GM19025 (cell line): ENCODE results near the gene RAI14.
"Not testable (repeated sequence)": the region's sequence is repeated elsewhere in the genome, so short reads cannot be mapped to it uniquely, and the experiment has no call there.

Experiments used
- ATAC-seq: cut with Tn5 transposase; IDR thresholded peaks from one replicate; pipeline ENCODE4 v1.9.1; 2021; ENCODE audit warnings: mild to moderate bottlenecking, low read depth, moderate library complexity; ENCODE audit not compliant: unreplicated experiment

Gene RAI14

GRCh38 chr5:34756781-34757624 lies 100.9 kb downstream of the RAI14 start:
- ATAC-seq: no peak

GRCh38 chr5:34758514-34758913 lies 102.4 kb downstream of the RAI14 start:
- ATAC-seq: no peak

GRCh38 chr5:34759213-34759612 lies 103.1 kb downstream of the RAI14 start:
- ATAC-seq: not testable (repeated sequence)

GRCh38 chr5:34765662-34766061 lies 109.5 kb downstream of the RAI14 start:
- no peak for ATAC-seq

- no peak for ATAC-seq
Observed at GRCh38 chr5:34767180-34767579, 111.1 kb downstream of the RAI14 start.

GRCh38 chr5:34770486-34770885 lies 114.4 kb downstream of the RAI14 start:
- ATAC-seq: no peak

GRCh38 chr5:34771076-34771475 lies 114.9 kb downstream of the RAI14 start:
- ATAC-seq: no peak

GRCh38 chr5:34772267-34773098 lies 116.4 kb downstream of the RAI14 start:
- no peak for ATAC-seq

- no peak for ATAC-seq
Observed at GRCh38 chr5:34774139-34774538, 118.0 kb downstream of the RAI14 start.

GRCh38 chr5:34774678-34775077 lies 118.5 kb downstream of the RAI14 start:
- not testable (repeated sequence) for ATAC-seq

- ATAC-seq: no peak
Observed at GRCh38 chr5:34775886-34776285, 119.8 kb downstream of the RAI14 start.

- no peak for ATAC-seq
Observed at GRCh38 chr5:34778091-34778850, 122.1 kb downstream of the RAI14 start.

GRCh38 chr5:34783892-34784291 lies 127.8 kb downstream of the RAI14 start:
- not testable (repeated sequence) for ATAC-seq

- ATAC-seq: no peak
Observed at GRCh38 chr5:34787035-34787434, 130.9 kb downstream of the RAI14 start.

GRCh38 chr5:34789021-34789531 lies 132.9 kb downstream of the RAI14 start:
- no peak for ATAC-seq

- no peak for ATAC-seq
Observed at GRCh38 chr5:34789639-34790038, 133.5 kb downstream of the RAI14 start.

GRCh38 chr5:34790069-34790468 lies 133.9 kb downstream of the RAI14 start:
- ATAC-seq: no peak

GRCh38 chr5:34791761-34792244 lies 135.7 kb downstream of the RAI14 start:
- ATAC-seq: no peak

GRCh38 chr5:34802834-34803563 lies 146.9 kb downstream of the RAI14 start:
- no peak for ATAC-seq
